ENCODE data around the gene AQP3. TPM values are rescaled to one million over a fixed set of nuclear protein-coding genes. Genes with fewer than 3 reads are reported as not detected.
A peak's percentile ranks its signal among the peaks of the same experiment; 100 is the strongest.

Gene AQP3
- total RNA-seq, 4 donors from 2014 or later: 1.7 to 24.2 (median 13.5) TPM

- H3K36me3 ChIP-seq: no peaks in the 10 kb centered on the region
- no peak overlapping the region for H3K27ac ChIP-seq
- ATAC-seq (no peak), DNase-seq (no peak)
- TF ChIP-seq POLR2A (IDR thresholded peaks at IDR 0.05) (no peak), CTCF (IDR thresholded peaks at IDR 0.05 in 4 of 5, conservative IDR thresholded peaks at IDR 0.05 in 1 of 5) (no peak)
- peaks cover 0 to 3% of the 10 kb centered on the region in 2 donors for H3K4me1 ChIP-seq
- H3K4me3 ChIP-seq: no peak overlapping the region
- in situ Hi-C loops (cut with MboI; ENCODE audit: low sequenced_read_pairs in 4 of 4) (no loop called here), intact Hi-C loops (cut with DNase I; ENCODE audit: low total_unique reads) (no loop called here)
- no peaks in the 10 kb centered on the region for H3K9me3 ChIP-seq
- H3K27me3 ChIP-seq: peaks cover 0 to 2% (median 0%) of the 10 kb centered on the region in 3 donors
These were observed 13.5 kb downstream of the AQP3 start for GRCh38 chr9:33433871-33434270.

DNA sequence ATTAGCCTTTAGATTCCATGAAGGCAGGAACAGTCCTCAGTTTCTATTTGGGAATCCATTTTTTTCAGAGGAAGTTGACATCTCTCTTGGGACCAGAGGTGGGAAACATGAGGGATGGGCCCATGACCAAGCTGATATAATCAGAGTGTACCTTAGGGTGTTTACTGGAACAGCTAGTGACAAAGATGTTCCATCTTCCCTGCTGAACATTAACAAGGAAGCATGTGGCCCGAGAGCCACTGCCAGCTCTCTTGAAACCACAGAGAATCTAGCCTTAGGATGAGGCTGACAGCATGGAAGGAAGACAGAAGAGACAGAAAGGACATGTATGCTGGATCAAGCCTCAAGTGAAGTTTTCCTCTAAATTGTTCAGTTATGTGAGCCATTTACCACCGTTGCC lies 16.0 kb downstream of the AQP3 start:
- intact Hi-C loops (cut with DNase I; ENCODE audit: low total_unique reads): no loop called here
- TF ChIP-seq POLR2A (IDR thresholded peaks at IDR 0.05) (no peak), CTCF (IDR thresholded peaks at IDR 0.05 in 4 of 5, conservative IDR thresholded peaks at IDR 0.05 in 1 of 5) (no peak)

GRCh38 chr9:33430942-33431341 lies 16.5 kb downstream of the AQP3 start:
- H3K4me3 ChIP-seq: no peak overlapping the region
- TF ChIP-seq CTCF (IDR thresholded peaks at IDR 0.05 in 4 of 5, conservative IDR thresholded peaks at IDR 0.05 in 1 of 5) (no peak), POLR2A (IDR thresholded peaks at IDR 0.05) (no peak)
- no peaks in the 10 kb centered on the region for H3K36me3 ChIP-seq
- H3K27ac ChIP-seq: peak overlapping the region in 1 of 4 donors; percentile 37
- intact Hi-C loops (cut with DNase I; ENCODE audit: low total_unique reads): no loop called here
- in situ Hi-C loops (cut with MboI; ENCODE audit: low sequenced_read_pairs in 4 of 4): no loop called here
- H3K27me3 ChIP-seq: no peaks in the 10 kb centered on the region
- no peak for ATAC-seq
- peaks cover 0 to 3% of the 10 kb centered on the region in 2 donors for H3K4me1 ChIP-seq
- H3K9me3 ChIP-seq: no peaks in the 10 kb centered on the region
- DNase-seq: no peak

More for the DNA sequence above, 16.0 kb downstream of the AQP3 start:
- no peaks in the 10 kb centered on the region for H3K36me3 ChIP-seq
- peak overlapping the region in 1 of 4 donors; percentile 42 for H3K27ac ChIP-seq
- in situ Hi-C loops (cut with MboI; ENCODE audit: low sequenced_read_pairs in 4 of 4): no loop called here
- H3K27me3 ChIP-seq: no peaks in the 10 kb centered on the region
- DNase-seq: no peak
- no peak overlapping the region for H3K4me3 ChIP-seq
- no peaks in the 10 kb centered on the region for H3K9me3 ChIP-seq
- peaks cover 0 to 3% of the 10 kb centered on the region in 2 donors for H3K4me1 ChIP-seq
- ATAC-seq: peak; percentile 27 to 75

GRCh38 chr9:33429256-33429985 lies 18.0 kb downstream of the AQP3 start:
- peaks cover 0 to 3% of the 10 kb centered on the region in 2 donors for H3K4me1 ChIP-seq
- intact Hi-C loops (cut with DNase I; ENCODE audit: low total_unique reads): no loop called here
- H3K27me3 ChIP-seq: no peaks in the 10 kb centered on the region

More at GRCh38 chr9:33429256-33429985, 18.0 kb downstream of the AQP3 start:
- TF ChIP-seq POLR2A (IDR thresholded peaks at IDR 0.05) (no peak), CTCF (IDR thresholded peaks at IDR 0.05 in 4 of 5, conservative IDR thresholded peaks at IDR 0.05 in 1 of 5) (no peak)
- in situ Hi-C loops (cut with MboI; ENCODE audit: low sequenced_read_pairs in 4 of 4): no loop called here
- ATAC-seq: no peak
- Histone ChIP-seq H3K36me3 (no peaks in the 10 kb centered on the region), H3K4me3 (no peak overlapping the region), H3K9me3 (no peaks in the 10 kb centered on the region), H3K27ac (no peak overlapping the region)
- DNase-seq: no peak

Measured in gastrocnemius medialis (tissue), 4 donors.